H1 (cell line): ENCODE data around the gene GNG7. TPM values are rescaled to one million over a fixed set of nuclear protein-coding genes. Genes with fewer than 3 reads are reported as not detected.

Experiments used
- CTCF ChIA-PET: fragments of 300-600 bp; sonication (Branson Sonifier 250); formaldehyde crosslinking; loops from one replicate; lab custom pipeline; 2021; ENCODE audit not compliant: partially characterized antibody; lab: Charles Lee
- POLR2A ChIA-PET: fragments of 300-600 bp; sonication (Branson Sonifier 250); formaldehyde crosslinking; loops from one replicate; lab custom pipeline; 2021; ENCODE audit warnings: inconsistent platforms; ENCODE audit not compliant: partially characterized antibody; lab: Charles Lee
- DNase-seq, 2 experiments: peaks; one replicate each; pipeline versions ENCODE4 v3.0.0 to v3.0.0-alpha.2; 2010 to 2022; ENCODE audit warnings: low spot score in 2 of 2, low read depth in 1 of 2, mixed read lengths in 1 of 2
- FAIRE-seq: peaks from 2 replicates; lab custom pipeline; 2011; peaks lifted over from hg19 to GRCh38; lab: Jason Lieb, UNC
- H2AFZ ChIP-seq: 2 replicates; pipeline ENCODE4 v1.8.1; 2012; ENCODE audit warnings: low read length, inconsistent platforms
- H2AK5ac ChIP-seq: 2 replicates; pipeline ENCODE4 v1.6.1; 2013; ENCODE audit warnings: low read depth, low read length
- H2BK120ac ChIP-seq: replicated peaks from 2 replicates; pipeline ENCODE3; 2013; ENCODE audit warnings: low read depth, low read length, inconsistent platforms
- H2BK12ac ChIP-seq: 2 replicates; pipeline ENCODE4 v1.6.1; 2013; ENCODE audit warnings: low read depth, low read length
- H2BK15ac ChIP-seq: 2 replicates; pipeline ENCODE4 v1.6.1; 2013; ENCODE audit warnings: low read length
- H2BK20ac ChIP-seq: 2 replicates; pipeline ENCODE4 v1.6.1; 2013; ENCODE audit warnings: low read length
- H2BK5ac ChIP-seq: 2 replicates; pipeline ENCODE4 v1.6.1; 2013; ENCODE audit warnings: low read depth, low read length
- H3K14ac ChIP-seq: 2 replicates; pipeline ENCODE4 v1.6.1; 2013; ENCODE audit warnings: inconsistent platforms; ENCODE audit not compliant: insufficient read length
- H3K18ac ChIP-seq: 2 replicates; pipeline ENCODE4 v1.6.1; 2013; ENCODE audit warnings: low read length; ENCODE audit errors: extremely low read depth
- H3K23ac ChIP-seq: 2 replicates; pipeline ENCODE4 v1.6.1; 2013; ENCODE audit warnings: inconsistent platforms; ENCODE audit not compliant: insufficient read length
- H3K23me2 ChIP-seq: 2 replicates; pipeline ENCODE4 v1.6.1; 2013; ENCODE audit warnings: low read depth, low read length
- H3K27ac ChIP-seq: 2 replicates; pipeline ENCODE4 v1.6.1; 2011; ENCODE audit warnings: low read depth, low read length, inconsistent platforms
- H3K27me3 ChIP-seq, 4 experiments: replicated peaks in 1 of 4; 1 replicate in 1 of 4; 2 replicates in 3 of 4; pipeline versions ENCODE4 v1.6.1 to v1.8.1; 2011 to 2013; ENCODE audit warnings: low read length in 3 of 4, mild to moderate bottlenecking in 3 of 4, inconsistent platforms in 2 of 4, mixed read lengths in 2 of 4, moderate library complexity in 1 of 4; ENCODE audit not compliant: control insufficient read depth in 3 of 4, insufficient read depth in 3 of 4; ENCODE audit errors: extremely low read depth in 1 of 4
- H3K36me3 ChIP-seq, 4 experiments: 2 replicates each; pipeline versions ENCODE4 v1.6.1 to v1.8.1; 2011 to 2013; ENCODE audit warnings: mild to moderate bottlenecking in 4 of 4, low read length in 3 of 4, moderate library complexity in 2 of 4, control low read depth in 1 of 4, inconsistent platforms in 1 of 4; ENCODE audit not compliant: insufficient read depth in 4 of 4, control insufficient read depth in 2 of 4
- H3K4ac ChIP-seq: replicated peaks from 2 replicates; pipeline ENCODE3; 2013; ENCODE audit warnings: low read length, low read depth, mixed read lengths, inconsistent platforms; ENCODE audit not compliant: insufficient read length
- H3K4me1 ChIP-seq, 4 experiments: replicated peaks in 1 of 4; 1 replicate in 1 of 4; 2 replicates in 3 of 4; pipeline versions ENCODE4 v1.6.1 to v1.8.1; 2011 to 2013; ENCODE audit warnings: low read length in 3 of 4, inconsistent platforms in 2 of 4, mixed read lengths in 1 of 4; ENCODE audit not compliant: insufficient read depth in 4 of 4, control insufficient read depth in 3 of 4
- H3K4me2 ChIP-seq, 2 experiments: 2 replicates each; pipeline versions ENCODE4 v1.6.1 to v1.8.1; 2011 to 2013; ENCODE audit warnings: low read depth in 2 of 2, low read length in 2 of 2, control low read depth in 1 of 2, inconsistent platforms in 1 of 2, mild to moderate bottlenecking in 1 of 2; ENCODE audit not compliant: insufficient read depth in 1 of 2
- H3K4me3 ChIP-seq, 4 experiments: fragments of 200-600, 300-600 bp in 1 of 4; sonication (generic), shearing (Covaris generic), sonication (Bioruptor Twin) in 1 of 4; 2 replicates each; pipeline versions ENCODE4 v1.5.1 to v1.8.1; 2011 to 2016; ENCODE audit warnings: low read length in 4 of 4, low read depth in 3 of 4, control low read depth in 2 of 4, inconsistent platforms in 2 of 4, mild to moderate bottlenecking in 2 of 4, mixed read lengths in 1 of 4, moderate library complexity in 1 of 4; ENCODE audit not compliant: insufficient read depth in 2 of 4; ENCODE audit errors: extremely low read depth in 1 of 4
- H3K56ac ChIP-seq: replicated peaks from 2 replicates; pipeline ENCODE3; 2013; ENCODE audit warnings: low read depth, mild to moderate bottlenecking, mixed read lengths, low read length, inconsistent platforms; ENCODE audit not compliant: insufficient read length
- H3K79me1 ChIP-seq: 2 replicates; pipeline ENCODE4 v1.6.1; 2013; ENCODE audit warnings: low read depth, low read length, control low read depth
- H3K79me2 ChIP-seq, 2 experiments: 2 replicates each; pipeline versions ENCODE4 v1.6.1 to v1.8.1; 2012 to 2013; ENCODE audit warnings: low read length in 2 of 2, mild to moderate bottlenecking in 2 of 2, inconsistent platforms in 1 of 2; ENCODE audit not compliant: insufficient read depth in 2 of 2, control insufficient read depth in 1 of 2
- H3K9ac ChIP-seq, 4 experiments: replicated peaks in 1 of 4; 1 replicate in 1 of 4; 2 replicates in 3 of 4; pipeline versions ENCODE4 v1.6.1 to v1.8.1; 2011 to 2013; ENCODE audit warnings: low read depth in 3 of 4, low read length in 3 of 4, control low read depth in 2 of 4, mild to moderate bottlenecking in 2 of 4, moderate library complexity in 2 of 4, inconsistent platforms in 1 of 4; ENCODE audit errors: extremely low read depth in 1 of 4
- H3K9me3 ChIP-seq, 2 experiments: 2 replicates each; pipeline versions ENCODE4 v1.6.1 to v1.8.1; 2012 to 2013; ENCODE audit warnings: mild to moderate bottlenecking in 2 of 2, moderate library complexity in 2 of 2, control low read depth in 1 of 2, inconsistent platforms in 1 of 2, low read depth in 1 of 2, low read length in 1 of 2, mixed read lengths in 1 of 2; ENCODE audit not compliant: insufficient read depth in 2 of 2
- H4K20me1 ChIP-seq, 2 experiments: replicated peaks in 1 of 2; 2 replicates each; pipeline versions ENCODE3 to v1.8.1; 2011 to 2013; ENCODE audit warnings: inconsistent platforms in 2 of 2, low read length in 2 of 2, mild to moderate bottlenecking in 1 of 2; ENCODE audit not compliant: insufficient read depth in 2 of 2, control insufficient read depth in 1 of 2
- H4K5ac ChIP-seq: 2 replicates; pipeline ENCODE4 v1.6.1; 2013; ENCODE audit warnings: low read length, low read depth, mixed read lengths, inconsistent platforms; ENCODE audit not compliant: insufficient read length
- H4K8ac ChIP-seq: 2 replicates; pipeline ENCODE4 v1.8.0; 2013; ENCODE audit warnings: mild to moderate bottlenecking, moderate library complexity, low read length, inconsistent platforms; ENCODE audit not compliant: insufficient read depth; ENCODE audit errors: extremely low read depth
- H4K91ac ChIP-seq: replicated peaks from 2 replicates; pipeline ENCODE3; 2013; ENCODE audit warnings: low read length, mixed read lengths, inconsistent platforms; ENCODE audit not compliant: insufficient read length
- E2F6 ChIP-seq: IDR thresholded peaks from 2 replicates; pipeline ENCODE4 v1.6.1; 2012; ENCODE audit warnings: inconsistent platforms
- KDM4A ChIP-seq: IDR thresholded peaks from one replicate; pipeline ENCODE4 v1.7.1; 2012; ENCODE audit warnings: low read depth, mild to moderate bottlenecking, moderate library complexity, low read length, inconsistent platforms; ENCODE audit not compliant: severe bottlenecking
- WGBS, 2 experiments: shearing (Covaris generic) in 1 of 2; methylation state at CpG; one replicate each; pipeline versions ENCODE4 v1.1.6 to v1.1.7; 2013 to 2015; ENCODE audit warnings: low lambda C conversion rate in 2 of 2, mixed read lengths in 2 of 2, inconsistent platforms in 1 of 2, low coverage in 1 of 2, missing lambda C conversion rate in 1 of 2; ENCODE audit not compliant: insufficient replicate concordance in 2 of 2, insufficient coverage in 1 of 2, insufficient read length in 1 of 2; ENCODE audit errors: extremely low coverage in 1 of 2, missing lambda C conversion rate in 1 of 2; 5-methylcytosine and 5-hydroxymethylcytosine counted together
- polyA plus RNA-seq, 7 experiments: library from polyadenylated mRNA; depleted of rRNA in 3 of 7; stranded (reverse) in 5 of 7; unstranded in 2 of 7; fragments of >200 nt in 5 of 7; fragments of 200-250 nt in 2 of 7; gene quantifications; 1 replicate in 5 of 7; 2 replicates in 1 of 7; 4 replicates in 1 of 7; pipeline versions ENCODE4 v1.2.1 to v1.2.3, GENCODE V29; 2011 to 2013; ENCODE audit warnings: missing spikeins in 2 of 7, mixed read lengths in 2 of 7
- total RNA-seq: library from RNA; stranded (reverse); fragmentation: NEBNext Ultra II Directional; extraction: Animal tissue kit (Norgen Biotek cat#: 25700); gene quantifications from 2 replicates; pipeline ENCODE4 v1.2.1, GENCODE V29; 2021

The GNG7 gene
- total and polyA plus RNA-seq, 2 of the 8 experiments (the other 6 are each of a cell fraction or from before 2014, with no cell fraction given): 2.8 to 7.8 TPM

DNA sequence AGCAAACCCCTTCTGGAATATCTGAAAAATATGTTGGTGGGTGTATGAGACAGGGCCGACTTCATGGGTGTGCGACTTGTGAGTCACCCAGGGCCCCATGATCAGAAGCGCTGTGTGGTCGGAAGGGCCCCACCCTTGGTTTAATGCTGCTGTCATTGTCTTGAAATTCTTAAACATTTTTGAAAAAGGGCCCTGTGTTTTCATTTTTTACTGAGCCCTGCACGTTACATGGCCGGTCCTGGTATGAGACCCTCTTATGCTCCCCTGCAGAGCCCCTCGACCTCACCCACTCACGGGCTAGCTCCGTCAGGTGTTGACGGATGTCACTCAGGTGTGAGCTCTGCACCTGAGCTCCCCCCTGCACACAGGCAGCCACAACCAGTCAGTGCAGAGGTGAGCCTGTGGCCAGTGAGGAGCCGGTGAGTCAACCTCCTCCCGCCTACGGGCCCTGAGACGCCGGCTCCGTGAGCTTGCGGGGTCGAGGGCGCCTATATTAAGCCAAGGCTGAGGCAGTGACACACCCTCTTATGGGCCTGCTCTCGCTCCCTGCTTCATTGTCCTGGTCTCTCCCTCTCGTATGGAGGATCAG lies 198.9 kb downstream of the GNG7 start:
- Histone ChIP-seq H3K18ac (no peak overlapping the region), H4K5ac (no peak overlapping the region), H3K36me3 (no peaks in the 10 kb centered on the region), H3K4me1 (peaks cover 0 to 4% (median 2%) of the 10 kb centered on the region in 4 experiments; a peak in 4 of 7 replicates), H2BK20ac (no peak overlapping the region), H3K27me3 (no peaks in the 10 kb centered on the region), H2AFZ (no peak overlapping the region), H3K79me2 (no peaks in the 10 kb centered on the region), H4K8ac (no peak overlapping the region), H3K56ac (no peak overlapping the region), H4K91ac (no peak overlapping the region), H2AK5ac (no peak overlapping the region), H3K23ac (no peak overlapping the region), H4K20me1 (no peaks in the 10 kb centered on the region), H3K23me2 (no peaks in the 10 kb centered on the region), H2BK15ac (no peak overlapping the region), H3K9ac (no peak overlapping the region), H3K27ac (no peak overlapping the region), H2BK5ac (no peak overlapping the region), H3K9me3 (no peaks in the 10 kb centered on the region), H3K4me3 (no peak overlapping the region), H3K4me2 (no peak overlapping the region), H2BK12ac (no peak overlapping the region), H2BK120ac (no peak overlapping the region), H3K14ac (no peak overlapping the region), H3K79me1 (no peaks in the 10 kb centered on the region), H3K4ac (no peak overlapping the region)
- DNase-seq (no peak), FAIRE-seq (no peak)
- 0 out of 2 replicates have a peak, but pooled peaks have one; percentile 13 for TF ChIP-seq E2F6
- TF ChIP-seq KDM4A: no peak
- WGBS, 2 experiments: 83% methylated on average over 20 of the region's 21 CpGs; no CpG with 5 or more reads in 1 of the 2 experiments
- ChIA-PET CTCF (interaction anchor here (0.5 to 2.4 kb wide), 4 partner anchors 40 to 119 kb away, joined by 3 to 11 read pairs (median 4); no protein-coding TSS in a partner anchor), POLR2A (interaction anchor here (0.6 to 4.5 kb wide), 7 partner anchors 10 to 97 kb away, joined by 3 to 20 read pairs (median 4); partner anchors contain the start of gene GADD45B)
